GM19328 (cell line): ENCODE data around the gene CADPS2.

Experiments used
- ATAC-seq: cut with Tn5 transposase; IDR thresholded peaks from one replicate; pipeline ENCODE4 v1.9.1; 2021; ENCODE audit warnings: mild to moderate bottlenecking, moderate library complexity; ENCODE audit not compliant: unreplicated experiment

CADPS2 gene

GRCh38 chr7:122789156-122789555 lies 97.1 kb downstream of the CADPS2 start:
- ATAC-seq: no peak

- ATAC-seq: no peak
These were observed 115.4 kb downstream of the CADPS2 start for GRCh38 chr7:122770686-122771335.

- no peak for ATAC-seq
These were observed 117.4 kb downstream of the CADPS2 start for GRCh38 chr7:122768827-122769226.

GRCh38 chr7:122767339-122767738 lies 118.9 kb downstream of the CADPS2 start:
- no peak for ATAC-seq

- no peak for ATAC-seq
These were observed 119.7 kb downstream of the CADPS2 start for GRCh38 chr7:122766593-122766992.

GRCh38 chr7:122764902-122765301 lies 121.4 kb downstream of the CADPS2 start:
- ATAC-seq: no peak

- no peak for ATAC-seq
These were observed 122.2 kb downstream of the CADPS2 start for GRCh38 chr7:122764020-122764419.

GRCh38 chr7:122762071-122762470 lies 124.2 kb downstream of the CADPS2 start:
- ATAC-seq: no peak

- ATAC-seq: no peak
These were observed 127.8 kb downstream of the CADPS2 start for GRCh38 chr7:122758501-122758900.

- ATAC-seq: no peak
These were observed 129.4 kb downstream of the CADPS2 start for GRCh38 chr7:122756860-122757259.

- ATAC-seq: no peak
These were observed 130.6 kb downstream of the CADPS2 start for GRCh38 chr7:122755696-122756095.

GRCh38 chr7:122752583-122752982 lies 133.7 kb downstream of the CADPS2 start:
- ATAC-seq: no peak

- ATAC-seq: no peak
These were observed 135.9 kb downstream of the CADPS2 start for GRCh38 chr7:122750389-122750788.

- no peak for ATAC-seq
These were observed 138.1 kb downstream of the CADPS2 start for GRCh38 chr7:122748195-122748594.

GRCh38 chr7:122746948-122747347 lies 139.3 kb downstream of the CADPS2 start:
- ATAC-seq: no peak

GRCh38 chr7:122743211-122743610 lies 143.0 kb downstream of the CADPS2 start:
- no peak for ATAC-seq

GRCh38 chr7:122738947-122739346 lies 147.3 kb downstream of the CADPS2 start:
- no peak for ATAC-seq

GRCh38 chr7:122736183-122736582 lies 150.1 kb downstream of the CADPS2 start:
- ATAC-seq: no peak

- no peak for ATAC-seq
These were observed 158.5 kb downstream of the CADPS2 start for GRCh38 chr7:122727759-122728158.

- ATAC-seq: no peak
These were observed 158.9 kb downstream of the CADPS2 start for GRCh38 chr7:122727354-122727753.

- ATAC-seq: no peak
These were observed 159.4 kb downstream of the CADPS2 start for GRCh38 chr7:122726881-122727280.

- no peak for ATAC-seq
These were observed 161.9 kb downstream of the CADPS2 start for GRCh38 chr7:122724366-122724765.

- no peak for ATAC-seq
These were observed 167.2 kb downstream of the CADPS2 start for GRCh38 chr7:122719010-122719578.
